ENCODE measurements around the gene PRR35.
"Not testable (repeated sequence)": the region's sequence is repeated elsewhere in the genome, so short reads cannot be mapped to it uniquely, and the experiment has no call there.

PRR35 gene

GRCh38 chr16:597655-598054 is 37.5 kb downstream of the PRR35 start:
- DNase-seq = not testable (repeated sequence)

- no peak for DNase-seq
These were observed 38.9 kb downstream of the PRR35 start for GRCh38 chr16:598823-599739.

GRCh38 chr16:600781-601180 is 40.6 kb downstream of the PRR35 start:
- no peak for DNase-seq

GRCh38 chr16:603933-604332 is 43.7 kb downstream of the PRR35 start:
- no peak for DNase-seq

- no peak for DNase-seq
These were observed 46.6 kb downstream of the PRR35 start for GRCh38 chr16:606656-607307.

GRCh38 chr16:608019-608418 is 47.8 kb downstream of the PRR35 start:
- DNase-seq = peak; percentile 31 to 65

- no peak for DNase-seq
These were observed 49.1 kb downstream of the PRR35 start for GRCh38 chr16:609316-609715.

GRCh38 chr16:609984-610383 is 49.8 kb downstream of the PRR35 start:
- DNase-seq = no peak

GRCh38 chr16:610513-611381 is 50.6 kb downstream of the PRR35 start:
- DNase-seq = peak; percentile 73 to 74

GRCh38 chr16:615122-615521 is 54.9 kb downstream of the PRR35 start:
- DNase-seq = no peak
